ENCODE results near the gene DAB1. TPM values are rescaled to one million over a fixed set of nuclear protein-coding genes. Genes with fewer than 3 reads are reported as not detected.

DAB1 gene
- total RNA-seq, 4 donors from 2014 or later: under 0.01 to 5.9 (median 0.61) TPM

DNA sequence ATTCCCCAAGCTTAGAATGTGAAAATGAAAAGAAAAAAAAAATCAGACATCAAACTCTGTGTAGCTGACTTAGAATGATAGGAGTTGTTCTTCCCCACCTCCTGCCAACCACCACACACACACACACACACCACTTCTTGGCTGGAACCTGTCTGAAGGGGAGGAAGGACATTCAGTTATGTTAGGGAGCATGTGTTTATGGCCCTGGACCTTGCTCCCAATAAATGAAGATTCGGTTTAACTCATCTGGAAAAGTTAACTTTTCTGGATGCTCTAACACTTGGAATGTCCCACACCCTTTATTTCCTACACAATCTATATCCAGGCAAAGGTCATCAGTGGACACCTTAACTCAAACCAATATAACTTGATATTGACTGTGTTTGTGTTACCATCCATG lies 112.4 kb downstream of the DAB1 start:
- Histone ChIP-seq H3K4me3 (no peak overlapping the region), H3K9me3 (no peaks in the 10 kb centered on the region), H3K36me3 (no peaks in the 10 kb centered on the region), H3K4me1 (no peaks in the 10 kb centered on the region), H3K27ac (no peak overlapping the region), H3K27me3 (no peaks in the 10 kb centered on the region)
- intact Hi-C loops (cut with DNase I; ENCODE audit: low total_unique reads): no loop called here
- TF ChIP-seq, protein P1, sequence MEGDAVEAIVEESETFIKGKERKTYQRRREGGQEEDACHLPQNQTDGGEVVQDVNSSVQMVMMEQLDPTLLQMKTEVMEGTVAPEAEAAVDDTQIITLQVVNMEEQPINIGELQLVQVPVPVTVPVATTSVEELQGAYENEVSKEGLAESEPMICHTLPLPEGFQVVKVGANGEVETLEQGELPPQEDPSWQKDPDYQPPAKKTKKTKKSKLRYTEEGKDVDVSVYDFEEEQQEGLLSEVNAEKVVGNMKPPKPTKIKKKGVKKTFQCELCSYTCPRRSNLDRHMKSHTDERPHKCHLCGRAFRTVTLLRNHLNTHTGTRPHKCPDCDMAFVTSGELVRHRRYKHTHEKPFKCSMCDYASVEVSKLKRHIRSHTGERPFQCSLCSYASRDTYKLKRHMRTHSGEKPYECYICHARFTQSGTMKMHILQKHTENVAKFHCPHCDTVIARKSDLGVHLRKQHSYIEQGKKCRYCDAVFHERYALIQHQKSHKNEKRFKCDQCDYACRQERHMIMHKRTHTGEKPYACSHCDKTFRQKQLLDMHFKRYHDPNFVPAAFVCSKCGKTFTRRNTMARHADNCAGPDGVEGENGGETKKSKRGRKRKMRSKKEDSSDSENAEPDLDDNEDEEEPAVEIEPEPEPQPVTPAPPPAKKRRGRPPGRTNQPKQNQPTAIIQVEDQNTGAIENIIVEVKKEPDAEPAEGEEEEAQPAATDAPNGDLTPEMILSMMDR (IDR thresholded peaks at IDR 0.05): no peak
- TF ChIP-seq POLR2A (IDR thresholded peaks at IDR 0.05): no peak
- no peak for DNase-seq

DNA sequence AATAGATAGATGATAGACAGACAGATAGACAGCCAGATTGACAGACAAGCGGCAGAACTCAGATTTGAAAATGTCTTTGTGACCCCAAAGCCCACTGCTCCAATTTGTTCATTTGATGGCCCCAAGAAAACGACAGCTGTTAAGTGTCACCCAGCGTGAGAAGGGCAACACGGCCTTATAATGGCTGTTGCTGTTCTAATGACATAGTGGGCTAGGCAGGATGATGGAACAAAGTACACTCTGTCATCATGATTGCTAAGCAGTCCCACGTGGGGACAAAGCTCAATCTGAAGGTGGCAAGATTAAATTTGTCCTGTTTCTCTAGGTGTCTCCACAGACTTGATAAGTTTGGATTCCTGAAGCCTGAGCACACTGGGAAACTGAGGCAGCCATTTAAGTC lies 112.9 kb downstream of the DAB1 start:
- Histone ChIP-seq H3K4me3 (no peak overlapping the region), H3K27me3 (no peaks in the 10 kb centered on the region), H3K27ac (no peak overlapping the region), H3K9me3 (no peaks in the 10 kb centered on the region), H3K4me1 (no peaks in the 10 kb centered on the region), H3K36me3 (no peaks in the 10 kb centered on the region)
- intact Hi-C loops (cut with DNase I; ENCODE audit: low total_unique reads): no loop called here
- no peak for DNase-seq
- TF ChIP-seq POLR2A (IDR thresholded peaks at IDR 0.05): no peak
- TF ChIP-seq, protein P1 (IDR thresholded peaks at IDR 0.05): no peak

DNA sequence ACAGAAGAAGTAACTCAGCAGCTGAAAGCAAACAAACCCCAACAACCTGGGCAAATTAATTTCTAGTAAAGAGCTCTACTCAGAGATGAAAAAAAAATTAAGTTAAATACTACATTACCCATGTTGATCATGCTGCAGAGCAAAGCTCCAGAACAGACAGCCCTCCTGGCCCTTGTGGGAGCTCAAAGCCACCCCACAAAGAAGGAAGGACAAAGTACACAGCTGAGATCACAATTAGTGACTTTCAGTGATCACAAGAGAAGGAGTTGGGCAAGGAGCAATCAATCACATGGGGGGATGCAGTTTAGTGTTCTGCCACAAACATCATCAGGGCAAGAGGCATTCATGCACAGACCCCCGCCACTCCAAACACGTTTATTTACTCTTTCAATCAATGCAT lies 114.2 kb downstream of the DAB1 start:
- H3K4me1 ChIP-seq: no peaks in the 10 kb centered on the region
- H3K36me3 ChIP-seq: no peaks in the 10 kb centered on the region
- H3K27me3 ChIP-seq: no peaks in the 10 kb centered on the region
- no peaks in the 10 kb centered on the region for H3K9me3 ChIP-seq
- DNase-seq: no peak
- TF ChIP-seq, protein P1 (IDR thresholded peaks at IDR 0.05): no peak
- no peak for TF ChIP-seq POLR2A (IDR thresholded peaks at IDR 0.05)
- intact Hi-C loops (cut with DNase I; ENCODE audit: low total_unique reads): no loop called here
- H3K27ac ChIP-seq: no peak overlapping the region
- H3K4me3 ChIP-seq: no peak overlapping the region

DNA sequence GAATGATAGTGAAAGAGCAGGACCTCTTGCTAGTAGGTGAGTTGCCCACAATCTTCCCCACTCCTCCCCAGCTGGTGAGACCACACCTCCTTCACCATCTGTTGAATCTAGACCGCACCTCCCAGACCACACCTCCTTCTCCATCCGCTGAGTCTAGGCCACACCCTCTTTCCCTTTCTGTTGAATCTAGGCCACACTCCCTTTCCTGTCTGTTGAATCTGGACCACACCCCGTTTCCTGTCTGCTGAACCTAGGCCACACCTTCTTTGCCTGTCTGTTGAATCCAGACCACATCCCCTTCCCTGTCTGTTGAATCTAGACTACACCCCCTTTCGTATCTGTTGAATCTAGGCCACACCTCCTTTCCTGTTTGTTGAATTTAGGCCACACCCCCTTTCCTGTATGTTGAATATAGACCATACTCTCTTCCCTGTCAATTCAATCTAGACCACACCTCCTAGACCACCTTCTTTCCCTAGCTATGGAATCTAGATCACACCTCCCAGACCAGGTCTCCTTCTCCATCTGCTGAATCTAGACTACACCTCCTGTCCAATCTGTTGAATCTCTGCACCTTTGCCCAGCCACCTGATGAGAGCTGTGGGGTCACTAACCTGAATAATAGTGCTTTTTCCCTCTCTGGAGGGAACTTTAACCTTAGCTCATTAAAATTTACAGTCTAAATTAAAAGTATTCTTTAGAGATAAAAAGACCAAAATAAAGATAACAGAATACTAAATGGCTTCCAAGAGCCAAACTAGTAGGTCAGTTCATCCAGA lies 116.3 kb downstream of the DAB1 start:
- H3K9me3 ChIP-seq: no peaks in the 10 kb centered on the region
- H3K27me3 ChIP-seq: no peaks in the 10 kb centered on the region
- no peaks in the 10 kb centered on the region for H3K36me3 ChIP-seq
- intact Hi-C loops (cut with DNase I; ENCODE audit: low total_unique reads): no loop called here
- no peak overlapping the region for H3K4me3 ChIP-seq
- DNase-seq: no peak
- H3K4me1 ChIP-seq: no peaks in the 10 kb centered on the region
- no peak for TF ChIP-seq POLR2A (IDR thresholded peaks at IDR 0.05)
- TF ChIP-seq, protein P1 (IDR thresholded peaks at IDR 0.05): no peak
- no peak overlapping the region for H3K27ac ChIP-seq

DNA sequence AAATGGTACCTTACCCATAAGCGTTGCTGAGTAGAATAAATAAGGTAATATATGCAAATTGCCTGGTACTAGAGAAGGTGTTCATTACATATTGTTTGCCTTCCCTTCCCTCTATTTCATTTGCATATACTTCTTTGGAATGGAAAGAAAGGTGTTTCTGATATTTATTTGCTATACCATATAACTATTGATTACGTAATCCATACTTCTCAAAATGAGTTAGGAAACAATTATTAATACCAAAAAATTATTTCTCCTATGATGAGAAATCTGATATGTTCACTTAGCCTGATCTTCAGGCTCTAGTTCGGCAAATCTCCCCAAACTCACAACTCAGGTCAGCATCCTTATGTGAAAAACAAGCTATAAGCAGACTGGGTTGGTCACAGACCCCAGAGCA lies 119.3 kb downstream of the DAB1 start:
- TF ChIP-seq POLR2A (IDR thresholded peaks at IDR 0.05): no peak
- TF ChIP-seq, protein P1 (IDR thresholded peaks at IDR 0.05): no peak
- no peak for DNase-seq
- H3K27me3 ChIP-seq: no peaks in the 10 kb centered on the region
- no peak overlapping the region for H3K4me3 ChIP-seq
- H3K9me3 ChIP-seq: no peaks in the 10 kb centered on the region
- H3K36me3 ChIP-seq: no peaks in the 10 kb centered on the region
- intact Hi-C loops (cut with DNase I; ENCODE audit: low total_unique reads): no loop called here
- H3K27ac ChIP-seq: no peak overlapping the region
- H3K4me1 ChIP-seq: no peaks in the 10 kb centered on the region
